K562 (cell line): ENCODE results near the gene PHKA1. TPM values are rescaled to one million over a fixed set of nuclear protein-coding genes. Genes with fewer than 3 reads are reported as not detected.

Experiments used
- ATAC-seq: fragments of 200-7000 bp; cut with Tn5 transposase; 3 replicates; pipeline ENCODE4 v1.9.1; 2020; ENCODE audit warnings: moderate library complexity
- BruUV-seq: library from RNA; stranded (reverse); fragments of 400-500 nt; replicated peaks from 2 replicates; lab custom pipeline; 2021; lab: Mats Ljungman, UMichigan
- CTCF ChIA-PET: fragments of 300-600 bp; formaldehyde crosslinking; extraction: SDS; loops from one replicate; lab custom pipeline; 2021; ENCODE audit warnings: low intra/inter-chr PET ratio; lab: Yijun Ruan, JAX
- POLR2A ChIA-PET: fragments of 300-600, 350-650 bp; sonication (Branson Sonifier 250); formaldehyde crosslinking; extraction: SDS; loops from one replicate; lab custom pipeline; 2021; ENCODE audit warnings: antibody characterized with exemption, inconsistent platforms; lab: Yijun Ruan, JAX
- DNase-seq, 4 experiments: peaks; one replicate each; pipeline versions ENCODE4 v3.0.0 to v3.0.0-alpha.2; 2011 to 2018; ENCODE audit warnings: low spot score in 3 of 4, mixed read lengths in 3 of 4; ENCODE audit errors: extremely low read depth in 1 of 4
- FAIRE-seq: peaks from 2 replicates; lab custom pipeline; 2011; peaks lifted over from hg19 to GRCh38; lab: Jason Lieb, UNC
- H2AFZ ChIP-seq: 2 replicates; pipeline ENCODE4 v1.6.0; 2011; ENCODE audit warnings: low read depth, low read length, control low read depth, inconsistent platforms
- H3K27ac ChIP-seq: fragments of 200-600 bp; 3 replicates; pipeline ENCODE4 v1.8.0; 2011; ENCODE audit warnings: low read depth, mild to moderate bottlenecking, control low read depth, inconsistent platforms, low read length, moderate library complexity, mixed read lengths; ENCODE audit errors: extremely low read depth
- H3K27me3 ChIP-seq, 2 experiments: fragments of 300-600 bp in 1 of 2; 2 replicates in 1 of 2; 3 replicates in 1 of 2; pipeline versions ENCODE4 v1.6.0 to v1.8.0; 2011; ENCODE audit warnings: inconsistent platforms in 2 of 2, low read length in 2 of 2, mild to moderate bottlenecking in 1 of 2, mixed read lengths in 1 of 2, moderate library complexity in 1 of 2; ENCODE audit not compliant: control insufficient read depth in 2 of 2, insufficient read depth in 2 of 2
- H3K36me3 ChIP-seq: fragments of 300-600 bp; 3 replicates; pipeline ENCODE4 v1.8.0; 2011; ENCODE audit warnings: mild to moderate bottlenecking, low read length, inconsistent platforms; ENCODE audit not compliant: control insufficient read depth, insufficient read depth
- H3K4me1 ChIP-seq, 2 experiments: fragments of 200-600 bp in 1 of 2; replicated peaks in 1 of 2; 2 replicates in 1 of 2; 3 replicates in 1 of 2; pipeline versions ENCODE4 v1.5.1 to v1.8.0; 2011; ENCODE audit warnings: inconsistent platforms in 2 of 2, low read length in 2 of 2, mild to moderate bottlenecking in 1 of 2, mixed read lengths in 1 of 2, moderate library complexity in 1 of 2; ENCODE audit not compliant: control insufficient read depth in 2 of 2, insufficient read depth in 2 of 2
- H3K4me2 ChIP-seq: 2 replicates; pipeline ENCODE4 v1.6.1; 2011; ENCODE audit warnings: low read length, control low read depth, inconsistent platforms, mixed read lengths; ENCODE audit not compliant: insufficient read depth
- H3K4me3 ChIP-seq: fragments of 200-600 bp; sonication (generic), shearing (Covaris generic); 2 replicates; pipeline ENCODE4 v1.5.1; 2016; ENCODE audit warnings: control low read depth, inconsistent platforms
- H3K79me2 ChIP-seq: fragments of 200-600 bp; 3 replicates; pipeline ENCODE4 v1.8.0; 2011; ENCODE audit warnings: low read length, inconsistent platforms; ENCODE audit not compliant: control insufficient read depth, insufficient read depth
- H3K9ac ChIP-seq, 2 experiments: 2 replicates each; pipeline versions ENCODE4 v1.6.0 to v1.6.1; 2011; ENCODE audit warnings: low read depth in 2 of 2, low read length in 2 of 2, control low read depth in 1 of 2, inconsistent platforms in 1 of 2, mild to moderate bottlenecking in 1 of 2, mixed read lengths in 1 of 2; ENCODE audit not compliant: insufficient read depth in 1 of 2
- H3K9me1 ChIP-seq: one replicate; pipeline ENCODE4 v1.6.0; 2011; ENCODE audit warnings: inconsistent platforms, mild to moderate bottlenecking, low read length, moderate library complexity; ENCODE audit not compliant: control insufficient read depth, insufficient read depth
- H3K9me3 ChIP-seq: replicated peaks from 2 replicates; pipeline ENCODE4 v1.5.1; 2011; ENCODE audit warnings: low read depth, low read length, inconsistent platforms; ENCODE audit not compliant: control insufficient read depth, insufficient read depth
- H4K20me1 ChIP-seq: replicated peaks from 2 replicates; pipeline ENCODE4 v1.6.1; 2011; ENCODE audit warnings: low read length, inconsistent platforms, mixed read lengths; ENCODE audit not compliant: control insufficient read depth, insufficient read depth
- ARID1B ChIP-seq: fragments of 450-650 bp; IDR thresholded peaks from 2 replicates; pipeline ENCODE4 v1.6.1; 2016; ENCODE audit warnings: antibody characterized with exemption, mild to moderate bottlenecking, inconsistent platforms
- ATF1 ChIP-seq, 2 experiments: fragments of 450-650 bp in 1 of 2; IDR thresholded peaks; 2 replicates each; pipeline ENCODE4 v1.6.1; 2016; ENCODE audit warnings: missing compliant biosample characterization in 1 of 2, missing genetic modification characterization in 1 of 2
- ATF7 ChIP-seq: fragments of 450-650 bp; IDR thresholded peaks from 2 replicates; pipeline ENCODE4 v1.7.1; 2014; ENCODE audit warnings: mild to moderate bottlenecking, moderate library complexity
- BCOR ChIP-seq: fragments of 450-650 bp; IDR thresholded peaks from 2 replicates; pipeline ENCODE4 v1.6.1; 2016
- CREB1 ChIP-seq, 2 experiments: sonication (generic) in 1 of 2; formaldehyde crosslinking in 1 of 2; IDR thresholded peaks; 2 replicates each; pipeline versions ENCODE4 v1.6.1 to v1.8.0; 2012 to 2022; ENCODE audit warnings: inconsistent platforms in 1 of 2, mild to moderate bottlenecking in 1 of 2, missing genetic modification reagents in 1 of 2, moderate library complexity in 1 of 2
- CREM ChIP-seq: IDR thresholded peaks from 2 replicates; pipeline ENCODE4 v1.6.1; 2014; ENCODE audit warnings: antibody characterized with exemption, low read depth
- DPF2 ChIP-seq: fragments of 450-650 bp; IDR thresholded peaks from 2 replicates; pipeline ENCODE4 v1.6.1; 2016
- ELF4 ChIP-seq: fragments of 450-650 bp; formaldehyde crosslinking; IDR thresholded peaks from 2 replicates; pipeline ENCODE4 v1.4.0; 2022; ENCODE audit warnings: missing genetic modification characterization
- FOS ChIP-seq: IDR thresholded peaks from 3 replicates; pipeline ENCODE4 v1.6.1; 2011; ENCODE audit not compliant: insufficient read length; ENCODE audit errors: extremely low read depth
- FOSL1 ChIP-seq: fragments of 200-800 bp; sonication (Bioruptor generic); conservative IDR thresholded peaks from 2 replicates; pipeline ENCODE4 v1.6.1; 2016; ENCODE audit warnings: missing genetic modification characterization, missing compliant biosample characterization
- FOXA3 ChIP-seq, 2 experiments: fragments of 450-650 bp in 1 of 2; sonication (generic) in 1 of 2; formaldehyde crosslinking; IDR thresholded peaks in 1 of 2; conservative IDR thresholded peaks in 1 of 2; 2 replicates each; pipeline versions ENCODE4 v1.4.0 to v1.8.0; 2020 to 2022; ENCODE audit warnings: mild to moderate bottlenecking in 2 of 2, missing genetic modification reagents in 1 of 2
- JUN ChIP-seq, 2 experiments: sonication (generic) in 1 of 2; formaldehyde crosslinking in 1 of 2; IDR thresholded peaks; 2 replicates each; pipeline versions ENCODE4 v1.6.1 to v1.8.0; 2012 to 2022; ENCODE audit warnings: borderline replicate concordance in 2 of 2, mild to moderate bottlenecking in 2 of 2, improper control_type of control experiment in 1 of 2, low read depth in 1 of 2, low read length in 1 of 2, missing genetic modification reagents in 1 of 2
- JUND ChIP-seq, 2 experiments: IDR thresholded peaks; 2 replicates in 1 of 2; 3 replicates in 1 of 2; pipeline ENCODE4 v1.6.1; 2011; ENCODE audit warnings: borderline replicate concordance in 2 of 2, low read depth in 2 of 2, low read length in 2 of 2, improper control_type of control experiment in 1 of 2, missing biosample characterization in 1 of 2, missing genetic modification characterization in 1 of 2, missing genetic modification reagents in 1 of 2
- MEF2D ChIP-seq: conservative IDR thresholded peaks from 2 replicates; pipeline ENCODE4 v1.6.1; 2016; ENCODE audit warnings: low read depth, missing genetic modification characterization, missing compliant biosample characterization
- POLR2AphosphoS2 ChIP-seq: IDR thresholded peaks from 2 replicates; pipeline ENCODE4 v1.6.1; 2012; ENCODE audit warnings: low read length, improper control_type of control experiment
- SIX5 ChIP-seq, 2 experiments: IDR thresholded peaks; 2 replicates each; pipeline ENCODE4 v1.6.1; 2011; ENCODE audit warnings: low read length in 2 of 2, borderline replicate concordance in 1 of 2, low read depth in 1 of 2, mild to moderate bottlenecking in 1 of 2, moderate library complexity in 1 of 2; ENCODE audit not compliant: insufficient read depth in 1 of 2
- ZNF764 ChIP-seq: fragments of 250-450 bp; sonication (Bioruptor Pico); IDR thresholded peaks from 2 replicates; pipeline ENCODE4 v1.4.0; 2020; ENCODE audit warnings: low read depth, mild to moderate bottlenecking, moderate library complexity
- WGBS: fragments of 100-300 bp; shearing (Covaris generic); methylation state at CpG from one replicate; pipeline ENCODE4 v1.1.6; 2016; ENCODE audit warnings: low coverage, mixed read lengths; ENCODE audit not compliant: insufficient coverage; ENCODE audit errors: missing lambda C conversion rate; 5-methylcytosine and 5-hydroxymethylcytosine counted together
- in situ Hi-C: fragments of 300-500 bp; cut with MboI; formaldehyde crosslinking; loops from 4 replicates; pipeline ENCODE4 v1.15.0; 2018; ENCODE audit warnings: inconsistent platforms, mixed read lengths
- intact Hi-C: fragments of 100-400 bp; cut with micrococcal nuclease; formaldehyde crosslinking; loops from 2 replicates; pipeline ENCODE4 v1.14.2; 2022
- polyA plus RNA-seq, 8 experiments: library from polyadenylated mRNA; depleted of rRNA in 4 of 8; stranded (reverse) in 5 of 8; unstranded in 3 of 8; fragments of >200 nt; fragmentation: Nextera tagmentation in 2 of 8; fragmentation: Illumina TruSeq in 1 of 8; extraction: Ambion mirVana in 2 of 8; extraction: Trizol in 1 of 8; gene quantifications; 2 replicates each; pipeline versions ENCODE4 v1.2.1 to v1.2.3, GENCODE V29; 2011 to 2014; ENCODE audit warnings: inconsistent platforms in 1 of 8, missing spikeins in 1 of 8
- total RNA-seq, 7 experiments: library from RNA; depleted of rRNA in 6 of 7; stranded (reverse); fragments of >200 nt in 6 of 7; fragmentation: Illumina TruSeq in 2 of 7; extraction: Trizol in 2 of 7; gene quantifications; 2 replicates each; pipeline versions ENCODE4 v1.2.1 to v1.2.3, GENCODE V29; 2011 to 2021; ENCODE audit warnings: low replicate concordance in 1 of 7
- TF ChIP-seq, protein P1 (sequence below), 2 experiments: fragments of 450-650 bp in 1 of 2; sonication (generic) in 1 of 2; formaldehyde crosslinking in 1 of 2; IDR thresholded peaks in 1 of 2; conservative IDR thresholded peaks in 1 of 2; 2 replicates each; pipeline versions ENCODE4 v1.6.1 to v1.8.1; 2016 to 2023; ENCODE audit warnings: mild to moderate bottlenecking in 2 of 2, moderate library complexity in 2 of 2, inconsistent platforms in 1 of 2, missing genetic modification reagents in 1 of 2
- TF ChIP-seq, protein P2 (sequence below): sonication (generic); IDR thresholded peaks from 2 replicates; pipeline ENCODE4 v1.6.1; 2016

The PHKA1 gene
- total and polyA plus RNA-seq, 9 of the 15 experiments (the other 6 are each of a cell fraction or from before 2014, with no cell fraction given) = 2.4 to 9.6 (median 5.8) TPM

DNA sequence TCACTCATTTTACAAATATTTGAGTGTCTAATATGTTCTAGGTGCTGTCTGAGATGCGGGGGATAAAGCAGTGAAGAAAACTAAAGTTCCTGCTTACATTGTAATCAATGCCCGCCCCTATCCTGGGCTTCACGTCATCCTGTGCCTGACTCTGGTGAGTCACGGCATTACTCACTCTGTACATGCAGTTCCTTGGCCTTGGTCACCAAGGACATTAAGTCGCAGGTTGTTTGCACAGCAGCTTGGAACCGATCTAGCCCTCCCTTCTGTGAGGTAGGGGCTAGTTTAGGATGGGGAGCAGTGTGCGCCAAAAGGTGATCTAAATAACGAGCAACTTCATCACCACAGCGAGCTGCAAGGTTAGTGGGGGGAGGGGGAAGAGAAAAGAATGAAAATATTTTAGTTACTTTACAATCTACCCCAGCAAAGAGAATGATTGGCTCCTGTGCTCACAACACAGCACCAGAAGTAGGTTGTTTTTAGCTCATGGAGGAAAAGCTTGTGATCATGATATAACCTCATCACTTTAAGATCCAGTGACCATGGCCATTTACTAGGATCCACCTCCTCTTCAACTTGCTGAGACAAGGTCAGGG is 93.5 kb downstream of the PHKA1 start:
- peaks cover 6% of the 10 kb centered on the region; the same call in 1 of the 3 replicates for H3K36me3 ChIP-seq
- no TSS peak for BruUV-seq
- peak overlapping the region in 1 of 2 experiments; percentile 20; a peak in 1 of 4 replicates for H3K9ac ChIP-seq
- intact Hi-C loops = no loop called here
- FAIRE-seq (peak; percentile 85), DNase-seq (peak; percentile 23 to 67 (median 38)), ATAC-seq (peak; percentile 96)
- no peaks in the 10 kb centered on the region for H3K9me3 ChIP-seq
- no peaks in the 10 kb centered on the region for H3K27me3 ChIP-seq
- H3K9me1 ChIP-seq = no peaks in the 10 kb centered on the region
- TF ChIP-seq ARID1B (peak; percentile 47), JUND (IDR thresholded peaks at IDR 0.05; ENCODE audit: borderline replicate concordance, low read depth, low read length) (peak; percentile 88), JUND (tag; IDR thresholded peaks at IDR 0.05; ENCODE audit: borderline replicate concordance, low read depth, low read length) (peak; percentile 88), MEF2D (tag) (no peak), JUN (IDR thresholded peaks at IDR 0.05; ENCODE audit: borderline replicate concordance, low read depth, low read length) (peak; percentile 90), JUN (CRISPR knock-in tag; IDR thresholded peaks at IDR 0.05; ENCODE audit: borderline replicate concordance) (no peak), FOXA3 (CRISPR knock-in tag; conservative IDR thresholded peaks at IDR 0.05 in 1 of 2, IDR thresholded peaks at IDR 0.05 in 1 of 2) (peak in 1 of 2 experiments; percentile 26; a peak in 1 of 4 replicates), ATF1 (CRISPR knock-in tag; IDR thresholded peaks at IDR 0.05) (no peak), ATF1 (tag; IDR thresholded peaks at IDR 0.05) (peak; percentile 24; the same call in 1 of the 2 replicates), ZNF764 (no peak), CREB1 (IDR thresholded peaks at IDR 0.05) (peak; percentile 69), CREB1 (CRISPR knock-in tag; IDR thresholded peaks at IDR 0.05) (no peak), ATF7 (peak; percentile 43; the same call in 1 of the 2 replicates), POLR2AphosphoS2 (no peak), ELF4 (CRISPR knock-in tag) (no peak), FOSL1 (peak; percentile 95), CREM (peak; percentile 87), BCOR (no peak), SIX5 (IDR thresholded peaks at IDR 0.05; ENCODE audit: borderline replicate concordance in 1 of 2, insufficient read depth in 1 of 2, low read depth in 1 of 2, low read length in 2 of 2) (no peak), DPF2 (peak; percentile 49; the same call in 1 of the 2 replicates), FOS (peak; percentile 49)
- TF ChIP-seq, protein P1, sequence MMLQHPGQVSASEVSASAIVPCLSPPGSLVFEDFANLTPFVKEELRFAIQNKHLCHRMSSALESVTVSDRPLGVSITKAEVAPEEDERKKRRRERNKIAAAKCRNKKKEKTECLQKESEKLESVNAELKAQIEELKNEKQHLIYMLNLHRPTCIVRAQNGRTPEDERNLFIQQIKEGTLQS (IDR thresholded peaks at IDR 0.05) = peak; percentile 86
- TF ChIP-seq, protein P1 (CRISPR knock-in tag; conservative IDR thresholded peaks at IDR 0.05) = no peak
- TF ChIP-seq, protein P2, sequence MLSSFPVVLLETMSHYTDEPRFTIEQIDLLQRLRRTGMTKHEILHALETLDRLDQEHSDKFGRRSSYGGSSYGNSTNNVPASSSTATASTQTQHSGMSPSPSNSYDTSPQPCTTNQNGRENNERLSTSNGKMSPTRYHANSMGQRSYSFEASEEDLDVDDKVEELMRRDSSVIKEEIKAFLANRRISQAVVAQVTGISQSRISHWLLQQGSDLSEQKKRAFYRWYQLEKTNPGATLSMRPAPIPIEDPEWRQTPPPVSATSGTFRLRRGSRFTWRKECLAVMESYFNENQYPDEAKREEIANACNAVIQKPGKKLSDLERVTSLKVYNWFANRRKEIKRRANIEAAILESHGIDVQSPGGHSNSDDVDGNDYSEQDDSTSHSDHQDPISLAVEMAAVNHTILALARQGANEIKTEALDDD = peak; percentile 56; the same call in 1 of the 2 replicates
- 3% methylated on average over 6 of the region's 9 CpGs for WGBS
- peak overlapping the region; percentile 66; the same call in 1 of the 2 replicates for H2AFZ ChIP-seq
- in situ Hi-C loops = no loop called here
- POLR2A ChIA-PET = interaction anchor here (1.0 kb wide), 1 partner anchor 20 kb away, joined by 5 read pairs; no protein-coding TSS in a partner anchor
- no peaks in the 10 kb centered on the region for H4K20me1 ChIP-seq
- peaks cover 0 to 5% of the 10 kb centered on the region in 2 experiments; a peak in 2 of 5 replicates for H3K4me1 ChIP-seq
- no peak overlapping the region for H3K4me3 ChIP-seq
- peak overlapping the region; percentile 46 for H3K4me2 ChIP-seq
- CTCF ChIA-PET = no interaction called here
- H3K27ac ChIP-seq = peak overlapping the region; percentile 65; the same call in 2 of the 3 replicates
- no peaks in the 10 kb centered on the region for H3K79me2 ChIP-seq
